Measurements from ENCODE around the gene GATAD2A.

Gene GATAD2A

DNA sequence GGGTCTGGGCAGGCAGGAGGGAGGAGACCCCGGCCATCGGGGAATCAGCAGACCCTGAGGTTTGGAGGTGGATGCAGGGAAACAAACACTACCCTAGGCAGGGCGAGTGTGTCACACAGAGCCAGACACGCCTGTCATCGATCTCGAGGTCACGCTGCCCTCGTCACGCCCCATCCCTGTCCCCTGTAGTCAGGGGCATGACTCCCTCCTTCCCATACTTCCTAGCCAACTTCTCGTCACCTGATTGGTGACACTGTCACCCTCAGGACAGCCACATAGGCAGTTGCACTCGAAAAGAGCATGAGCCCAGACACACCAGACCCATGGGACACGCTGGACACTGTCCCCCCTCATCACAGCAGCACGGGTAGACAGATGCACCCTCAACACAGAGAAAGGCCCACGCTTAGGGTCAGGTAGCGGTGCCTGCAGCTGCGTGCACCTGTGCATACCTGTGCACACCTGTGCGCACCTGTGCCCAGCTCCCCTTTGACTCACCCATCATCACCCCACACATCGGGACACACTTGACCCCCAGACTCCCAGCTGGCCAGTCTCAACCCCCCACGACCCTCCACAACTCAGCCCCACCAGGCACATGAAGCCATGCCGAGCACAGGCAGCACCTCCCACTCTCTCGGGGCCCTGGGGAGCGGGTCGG, 144.5 kb downstream of the GATAD2A start:
- no peak for DNase-seq

DNA sequence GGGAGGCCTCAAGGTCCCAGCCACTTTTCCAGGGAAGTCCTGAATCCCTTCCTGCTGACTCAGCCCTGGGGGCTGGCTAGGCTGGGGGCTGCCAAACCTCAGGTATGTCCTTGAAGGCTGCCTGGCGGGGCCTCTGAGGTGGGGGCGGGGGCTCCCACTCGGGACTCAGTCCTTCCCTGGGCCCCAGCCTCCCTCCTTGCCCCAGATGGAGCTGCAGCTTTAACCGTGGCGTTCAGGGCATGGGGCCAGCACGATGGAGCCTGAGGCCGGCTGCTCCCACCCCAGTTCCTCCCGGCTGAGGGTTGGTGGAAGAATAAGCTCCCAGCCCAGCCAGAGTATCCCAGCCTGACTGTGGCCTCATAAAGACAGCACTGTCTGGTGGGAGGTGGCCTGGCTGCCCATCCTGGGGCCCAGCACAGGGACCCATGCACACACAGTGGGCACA, 145.0 kb downstream of the GATAD2A start:
- DNase-seq = no peak

DNA sequence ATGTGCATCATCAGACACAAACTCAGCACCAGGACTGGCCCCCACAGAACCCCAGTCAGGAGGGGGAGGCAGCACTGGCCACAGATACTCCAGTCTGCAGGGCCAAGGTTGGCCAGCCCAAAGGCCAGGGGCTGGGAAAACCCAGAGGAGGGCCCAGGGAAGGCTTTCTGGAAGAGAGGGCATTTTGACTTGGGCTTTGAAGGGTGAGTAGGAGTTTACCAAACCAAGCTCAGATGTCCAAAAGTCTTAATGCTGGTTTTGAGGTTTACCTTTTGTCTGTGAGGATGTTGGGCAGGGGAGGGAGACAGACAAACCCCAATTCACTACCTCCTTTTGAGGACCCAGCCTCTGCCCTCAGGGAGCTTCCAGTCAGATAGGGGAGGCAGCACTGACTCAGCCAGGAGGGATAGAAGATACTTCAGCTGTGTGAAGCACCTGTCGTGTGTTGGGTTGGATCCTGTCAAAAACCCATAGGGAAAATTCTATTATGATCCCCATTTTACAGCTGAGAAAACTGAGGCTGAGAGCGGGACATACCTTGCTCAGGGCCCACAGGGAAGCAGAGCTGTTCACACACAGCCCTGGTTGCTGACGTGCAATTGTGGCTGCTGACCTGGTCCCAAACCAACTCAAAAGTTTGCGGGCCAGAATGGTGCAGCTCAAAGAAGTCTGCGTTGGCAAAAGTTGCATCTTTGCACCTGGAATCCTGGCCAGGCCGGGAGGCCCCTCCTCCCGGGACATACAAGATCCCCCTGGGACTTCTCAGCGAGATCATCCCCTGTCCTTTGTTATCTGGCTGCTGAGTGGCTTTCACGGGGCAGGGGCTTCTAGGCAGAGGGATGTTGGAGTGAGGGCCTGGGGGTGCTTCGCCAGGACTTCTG, 145.7 kb downstream of the GATAD2A start:
- no peak for DNase-seq

DNA sequence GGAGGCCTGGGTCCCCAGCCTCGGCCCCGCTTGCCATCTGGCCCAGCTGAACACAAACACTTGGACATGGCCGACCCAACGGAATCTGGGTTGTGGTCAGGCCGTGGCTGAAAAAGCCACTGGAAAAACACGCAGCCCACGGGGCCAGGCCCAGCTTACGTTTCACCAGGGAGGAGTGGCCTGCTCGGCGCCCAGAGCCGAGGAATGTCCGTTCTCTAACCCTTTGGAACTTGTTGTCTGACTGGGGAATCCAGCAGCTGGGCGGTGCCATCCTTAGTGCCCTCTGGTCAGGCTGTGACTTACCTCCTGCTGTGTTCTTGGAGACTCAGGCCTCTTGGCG, 146.3 kb downstream of the GATAD2A start:
- no peak for DNase-seq

DNA sequence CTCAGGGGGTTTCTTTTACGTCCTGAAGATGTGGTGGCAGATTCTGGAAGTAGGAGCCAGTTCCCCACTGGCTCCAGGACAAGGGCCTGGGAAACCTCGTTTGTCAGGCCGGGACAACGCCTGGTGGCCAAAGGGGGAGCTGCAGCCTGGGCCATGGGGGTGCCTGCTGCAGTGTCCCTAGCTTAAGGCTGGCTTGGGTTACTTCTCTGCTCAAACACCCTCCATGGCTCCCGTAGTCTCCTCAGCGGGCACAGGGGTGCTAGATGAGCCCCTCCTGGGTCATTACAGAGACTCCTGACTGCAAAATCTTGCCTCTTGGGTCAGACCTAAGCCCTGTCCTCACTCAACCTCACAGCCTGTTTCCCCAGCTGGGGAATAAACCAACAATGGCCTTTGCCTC, 147.3 kb downstream of the GATAD2A start:
- peak; percentile 29 for DNase-seq

DNA sequence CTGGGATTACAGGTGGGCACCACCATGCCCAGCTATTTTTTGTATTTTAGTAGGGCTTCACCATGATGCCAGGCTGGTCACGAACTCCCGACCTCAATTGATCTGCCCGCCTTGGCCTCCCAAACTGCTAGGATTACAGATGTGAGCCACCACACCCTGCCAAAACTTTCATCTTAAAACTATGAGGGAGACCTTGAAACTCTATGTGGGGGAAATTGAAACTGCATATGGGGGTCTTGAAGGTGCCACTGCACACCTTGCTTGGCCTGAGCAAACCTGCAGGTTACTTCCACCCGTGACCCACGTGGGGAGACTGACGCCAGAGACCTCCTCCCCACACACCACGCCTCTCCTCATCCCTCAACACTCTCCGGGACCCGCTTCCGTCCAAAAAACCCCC, 148.2 kb downstream of the GATAD2A start:
- DNase-seq = no peak

DNA sequence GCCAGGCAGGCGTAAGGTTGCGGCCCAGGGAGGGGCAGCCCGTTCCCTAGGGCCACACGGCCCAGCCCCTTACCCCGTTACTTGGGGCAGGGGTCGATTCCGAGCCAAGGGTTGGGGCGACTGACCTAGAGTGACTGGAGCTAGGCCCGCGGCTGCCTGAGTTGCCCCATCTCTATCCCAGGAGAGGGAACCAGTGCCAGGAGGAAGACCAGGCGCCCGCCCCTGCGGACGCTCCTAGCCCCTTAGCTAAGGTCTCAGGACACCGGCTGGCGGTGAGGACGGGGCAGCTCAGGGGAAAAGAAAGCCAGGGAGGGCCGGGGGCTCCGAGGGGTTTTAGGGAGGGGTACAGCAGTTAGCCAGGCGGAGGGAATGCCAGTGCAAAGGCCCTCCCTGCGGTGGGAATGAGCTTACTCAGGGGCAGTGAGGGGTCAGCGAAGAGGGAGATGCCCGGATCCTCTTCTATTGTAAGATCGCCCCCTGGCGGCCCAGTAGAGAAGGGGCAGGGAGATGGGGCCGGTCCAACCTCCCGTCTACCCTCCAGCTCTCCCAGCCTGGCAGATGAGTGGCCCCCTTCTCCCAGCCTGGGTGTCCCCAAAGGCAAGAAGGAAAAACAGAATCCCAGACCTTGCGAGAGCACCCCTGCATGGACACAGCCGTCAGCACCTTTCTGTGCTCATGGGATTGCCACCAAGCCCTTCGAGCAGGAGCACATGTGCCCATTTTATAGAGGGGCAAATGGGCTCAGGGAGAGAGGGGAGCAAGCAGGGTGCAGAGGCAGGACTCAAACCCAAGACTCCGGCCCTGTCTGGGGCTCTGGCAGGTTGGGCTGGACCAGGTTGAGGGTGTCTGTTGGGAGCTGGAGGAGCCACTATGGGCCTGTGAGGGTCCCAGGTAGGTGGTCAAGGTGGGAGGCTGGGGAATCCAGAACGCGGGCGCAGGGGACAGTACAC, 148.9 kb downstream of the GATAD2A start:
- DNase-seq = peak; percentile 75

DNA sequence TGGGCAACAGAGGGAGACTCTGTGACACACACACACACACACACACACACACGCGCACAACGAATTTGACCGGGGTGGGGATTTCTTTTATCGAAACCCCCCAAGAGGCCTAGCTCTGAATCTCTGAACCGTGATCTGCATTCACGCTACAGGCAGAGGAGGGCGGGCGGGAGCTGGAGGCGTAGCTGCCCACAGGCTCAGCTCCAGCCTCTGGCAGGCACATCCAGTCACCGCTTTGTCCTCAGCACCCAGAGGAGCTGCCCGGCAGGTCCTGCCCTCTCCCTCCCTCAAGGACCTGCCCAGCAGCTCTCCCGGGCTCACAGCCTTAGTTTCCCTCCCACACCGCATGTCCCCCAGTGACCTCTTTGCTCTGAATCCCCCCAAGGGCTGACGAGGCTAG, 152.6 kb downstream of the GATAD2A start:
- no peak for DNase-seq

All from NCI-H69 (cell line).